ENCODE results near the gene FLYWCH2. TPM values are rescaled to one million over a fixed set of nuclear protein-coding genes. Genes with fewer than 3 reads are reported as not detected.

FLYWCH2 gene
- total RNA-seq, 2 experiments from 2014 or later, result 7.8 to 8.1 TPM

GRCh38 chr16:2897110-2897509 is 14.1 kb downstream of the FLYWCH2 start:
- peaks cover 17% of the 10 kb centered on the region for H3K36me3 ChIP-seq (ENCODE audit: insufficient read depth, low read length)
- ATAC-seq (ENCODE audit: poor library complexity) (no peak), DNase-seq (no peak)
- intact Hi-C loops (cut with DNase I, micrococcal nuclease), result no loop called here
- no peaks in the 10 kb centered on the region for H3K27me3 ChIP-seq (ENCODE audit: control insufficient read depth in 1 of 2, insufficient read depth in 2 of 2, low read length in 2 of 2)
- H3K27ac ChIP-seq (ENCODE audit: low read depth in 1 of 2, low read length in 2 of 2), result no peak overlapping the region
- POLR2A ChIA-PET, result no interaction called here
- TF ChIP-seq, protein P1, sequence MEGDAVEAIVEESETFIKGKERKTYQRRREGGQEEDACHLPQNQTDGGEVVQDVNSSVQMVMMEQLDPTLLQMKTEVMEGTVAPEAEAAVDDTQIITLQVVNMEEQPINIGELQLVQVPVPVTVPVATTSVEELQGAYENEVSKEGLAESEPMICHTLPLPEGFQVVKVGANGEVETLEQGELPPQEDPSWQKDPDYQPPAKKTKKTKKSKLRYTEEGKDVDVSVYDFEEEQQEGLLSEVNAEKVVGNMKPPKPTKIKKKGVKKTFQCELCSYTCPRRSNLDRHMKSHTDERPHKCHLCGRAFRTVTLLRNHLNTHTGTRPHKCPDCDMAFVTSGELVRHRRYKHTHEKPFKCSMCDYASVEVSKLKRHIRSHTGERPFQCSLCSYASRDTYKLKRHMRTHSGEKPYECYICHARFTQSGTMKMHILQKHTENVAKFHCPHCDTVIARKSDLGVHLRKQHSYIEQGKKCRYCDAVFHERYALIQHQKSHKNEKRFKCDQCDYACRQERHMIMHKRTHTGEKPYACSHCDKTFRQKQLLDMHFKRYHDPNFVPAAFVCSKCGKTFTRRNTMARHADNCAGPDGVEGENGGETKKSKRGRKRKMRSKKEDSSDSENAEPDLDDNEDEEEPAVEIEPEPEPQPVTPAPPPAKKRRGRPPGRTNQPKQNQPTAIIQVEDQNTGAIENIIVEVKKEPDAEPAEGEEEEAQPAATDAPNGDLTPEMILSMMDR (IDR thresholded peaks at IDR 0.05), result no peak
- Mint-ChIP-seq H3K36me3 (ENCODE audit: low read depth) (peaks cover 4% of the 10 kb centered on the region), H3K27ac (no peak overlapping the region), H3K4me3 (no peak overlapping the region), H3K27me3 (no peaks in the 10 kb centered on the region), H3K4me1 (ENCODE audit: low read depth) (no peaks in the 10 kb centered on the region), H3K9me3 (no peaks in the 10 kb centered on the region)
- CTCF ChIA-PET, result no interaction called here
- no peaks in the 10 kb centered on the region for H3K9me3 ChIP-seq (ENCODE audit: control insufficient read depth in 1 of 2, insufficient read depth in 1 of 2, low read length in 2 of 2)
- no peaks in the 10 kb centered on the region for H3K4me1 ChIP-seq (ENCODE audit: insufficient read depth, low read length)
- no peak overlapping the region for H3K4me3 ChIP-seq (ENCODE audit: low read length)

DNA sequence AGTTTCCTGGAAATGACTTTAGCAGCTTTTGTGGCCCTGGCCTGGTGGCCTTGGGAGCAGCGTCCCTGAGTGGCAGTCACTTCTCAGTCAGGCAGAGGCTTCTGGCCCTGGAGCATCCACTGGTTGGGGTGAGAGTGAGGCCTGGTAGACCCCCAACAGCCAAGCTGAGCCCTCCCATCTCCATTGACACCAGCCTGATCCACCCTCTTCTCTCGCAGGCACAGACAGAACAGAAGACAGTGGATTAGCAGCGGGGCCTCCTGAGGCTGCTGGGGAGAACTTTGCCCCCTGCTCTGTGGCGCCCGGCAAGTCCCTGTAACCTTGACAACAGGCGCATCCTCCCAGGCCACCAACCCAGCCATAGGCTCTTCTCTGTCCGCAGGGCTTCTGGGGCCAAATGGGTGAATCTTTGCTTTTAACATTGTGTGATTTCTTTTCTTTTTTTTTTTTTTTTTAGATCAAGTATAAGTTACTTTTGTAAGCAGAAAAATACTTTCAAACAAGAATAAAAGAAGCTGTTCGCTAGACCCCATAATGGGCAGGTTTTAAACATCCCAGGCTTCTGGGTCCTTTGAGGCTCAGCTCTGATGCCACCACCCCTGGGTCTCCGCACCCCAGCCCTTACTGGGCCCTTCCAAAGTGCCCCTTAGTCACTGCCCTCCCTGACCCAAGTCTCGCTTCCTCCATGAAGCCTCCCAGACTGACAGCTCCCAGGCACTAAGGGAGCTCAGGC is 16.0 kb downstream of the FLYWCH2 start:
- Histone ChIP-seq H3K27ac (ENCODE audit: low read depth in 1 of 2, low read length in 2 of 2) (no peak overlapping the region), H3K4me1 (ENCODE audit: insufficient read depth, low read length) (peaks cover 3% of the 10 kb centered on the region), H3K27me3 (ENCODE audit: control insufficient read depth in 1 of 2, insufficient read depth in 2 of 2, low read length in 2 of 2) (no peaks in the 10 kb centered on the region), H3K4me3 (ENCODE audit: low read length) (no peak overlapping the region), H3K9me3 (ENCODE audit: control insufficient read depth in 1 of 2, insufficient read depth in 1 of 2, low read length in 2 of 2) (no peaks in the 10 kb centered on the region), H3K36me3 (ENCODE audit: insufficient read depth, low read length) (peaks cover 17% of the 10 kb centered on the region)
- no peak for ATAC-seq (ENCODE audit: poor library complexity)
- Mint-ChIP-seq H3K27me3 (no peaks in the 10 kb centered on the region), H3K4me3 (no peak overlapping the region), H3K36me3 (ENCODE audit: low read depth) (peaks cover 4% of the 10 kb centered on the region), H3K27ac (no peak overlapping the region), H3K4me1 (ENCODE audit: low read depth) (peaks cover 4% of the 10 kb centered on the region), H3K9me3 (no peaks in the 10 kb centered on the region)
- intact Hi-C loops (cut with DNase I, micrococcal nuclease), result no loop called here
- no peak for DNase-seq
- ChIA-PET POLR2A (interaction anchor here (1.0 kb wide), 1 partner anchor 16 kb away, joined by 3 read pairs; the partner anchor contains the start of gene FLYWCH2), CTCF (interaction anchor here (1.7 kb wide), 1 partner anchor 31 kb away, joined by 4 read pairs; no protein-coding TSS in a partner anchor)
- TF ChIP-seq, protein P1 (IDR thresholded peaks at IDR 0.05), result no peak

DNA sequence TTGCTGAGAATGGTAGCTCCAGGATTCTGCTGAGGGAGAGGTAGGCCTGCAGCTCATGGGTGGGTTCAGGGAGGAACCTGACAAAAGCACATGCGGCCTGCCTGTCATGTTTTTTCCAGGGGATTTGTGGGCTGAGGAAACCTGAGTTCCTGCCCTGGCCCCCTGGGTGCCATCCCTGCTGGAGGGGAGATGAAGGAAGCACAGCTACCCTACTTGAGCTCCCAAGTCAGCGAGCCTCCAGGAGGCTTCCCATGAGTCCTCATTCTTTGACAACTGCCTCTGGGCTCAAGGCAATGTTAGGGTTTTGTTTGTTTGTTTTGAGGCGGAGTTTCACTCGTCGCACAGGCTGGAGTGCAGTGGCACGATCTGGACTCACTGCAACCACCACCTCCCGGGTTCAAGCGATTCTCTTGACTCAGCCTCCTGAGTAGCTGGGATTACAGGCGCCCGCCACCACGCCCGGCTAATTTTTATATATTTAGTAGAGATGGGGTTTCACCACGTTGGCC is 16.6 kb downstream of the FLYWCH2 start:
- ChIA-PET POLR2A (interaction anchor here (1.0 kb wide), 1 partner anchor 17 kb away, joined by 3 read pairs; the partner anchor contains the start of gene FLYWCH2), CTCF (interaction anchor here (1.7 kb wide), 1 partner anchor 31 kb away, joined by 4 read pairs; no protein-coding TSS in a partner anchor)
- H3K36me3 ChIP-seq (ENCODE audit: insufficient read depth, low read length), result peaks cover 17% of the 10 kb centered on the region
- peaks cover 8% of the 10 kb centered on the region for H3K4me1 Mint-ChIP-seq (ENCODE audit: low read depth)
- no peaks in the 10 kb centered on the region for H3K9me3 ChIP-seq (ENCODE audit: control insufficient read depth in 1 of 2, insufficient read depth in 1 of 2, low read length in 2 of 2)
- no peak overlapping the region for H3K27ac ChIP-seq (ENCODE audit: low read depth in 1 of 2, low read length in 2 of 2)
- H3K27me3 ChIP-seq (ENCODE audit: control insufficient read depth in 1 of 2, insufficient read depth in 2 of 2, low read length in 2 of 2), result no peaks in the 10 kb centered on the region
- H3K27ac Mint-ChIP-seq, result no peak overlapping the region
- no peak for ATAC-seq (ENCODE audit: poor library complexity)
- H3K4me3 Mint-ChIP-seq, result no peak overlapping the region
- DNase-seq, result no peak
- peaks cover 4% of the 10 kb centered on the region for H3K36me3 Mint-ChIP-seq (ENCODE audit: low read depth)
- TF ChIP-seq, protein P1 (IDR thresholded peaks at IDR 0.05), result no peak
- peaks cover 10% of the 10 kb centered on the region for H3K4me1 ChIP-seq (ENCODE audit: insufficient read depth, low read length)
- H3K27me3 Mint-ChIP-seq, result no peaks in the 10 kb centered on the region
- no peak overlapping the region for H3K4me3 ChIP-seq (ENCODE audit: low read length)
- H3K9me3 Mint-ChIP-seq, result no peaks in the 10 kb centered on the region
- intact Hi-C loops (cut with DNase I, micrococcal nuclease), result no loop called here

Measured in CD4-positive, alpha-beta T cell (primary cell).